SKM-1 treated with dmso at 0.1 percent for 144 hours (cell line): Measurements from ENCODE around the gene AHDC1.
A peak's percentile ranks its signal among the peaks of the same experiment; 100 is the strongest.

Experiments
- DNase-seq: peaks from one replicate; lab custom pipeline; 2025; ENCODE audit not compliant: unreplicated experiment; lab: John Stamatoyannopoulos, UW

The AHDC1 gene

GRCh38 chr1:27491748-27492700 is 111.9 kb downstream of the AHDC1 start:
- no peak for DNase-seq

- peak; percentile 98 for DNase-seq
Measured at GRCh38 chr1:27489973-27490741, 113.8 kb downstream of the AHDC1 start, which contains the start of gene WASF2. Gene WASF2 (minus strand): TSS chr1:27490167. CDS start chr1:27428890, 61,277 bp downstream.

DNA sequence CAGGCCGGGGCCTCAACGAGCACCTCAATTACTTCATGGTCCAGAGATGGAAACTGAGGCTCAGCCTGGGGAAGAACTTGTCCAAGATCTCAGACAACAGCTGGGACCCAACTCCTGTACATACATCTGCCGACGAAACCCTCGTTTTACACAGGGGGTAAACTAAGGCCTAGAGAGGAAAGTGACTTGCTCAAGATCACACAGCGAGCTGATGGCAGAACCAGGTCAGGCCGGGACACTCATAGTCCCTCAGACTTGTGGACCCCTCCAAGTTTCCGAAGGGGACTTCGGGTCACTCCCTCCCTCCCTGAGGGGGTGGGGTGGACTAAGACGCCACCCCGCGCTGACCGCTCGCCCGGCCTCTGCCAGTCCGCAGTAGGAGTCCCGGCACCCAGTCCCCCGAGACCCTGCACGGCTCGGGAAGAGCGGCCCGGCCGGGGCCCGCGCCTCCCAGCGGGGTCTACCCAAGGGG is 114.4 kb downstream of the AHDC1 start:
- DNase-seq = no peak

DNA sequence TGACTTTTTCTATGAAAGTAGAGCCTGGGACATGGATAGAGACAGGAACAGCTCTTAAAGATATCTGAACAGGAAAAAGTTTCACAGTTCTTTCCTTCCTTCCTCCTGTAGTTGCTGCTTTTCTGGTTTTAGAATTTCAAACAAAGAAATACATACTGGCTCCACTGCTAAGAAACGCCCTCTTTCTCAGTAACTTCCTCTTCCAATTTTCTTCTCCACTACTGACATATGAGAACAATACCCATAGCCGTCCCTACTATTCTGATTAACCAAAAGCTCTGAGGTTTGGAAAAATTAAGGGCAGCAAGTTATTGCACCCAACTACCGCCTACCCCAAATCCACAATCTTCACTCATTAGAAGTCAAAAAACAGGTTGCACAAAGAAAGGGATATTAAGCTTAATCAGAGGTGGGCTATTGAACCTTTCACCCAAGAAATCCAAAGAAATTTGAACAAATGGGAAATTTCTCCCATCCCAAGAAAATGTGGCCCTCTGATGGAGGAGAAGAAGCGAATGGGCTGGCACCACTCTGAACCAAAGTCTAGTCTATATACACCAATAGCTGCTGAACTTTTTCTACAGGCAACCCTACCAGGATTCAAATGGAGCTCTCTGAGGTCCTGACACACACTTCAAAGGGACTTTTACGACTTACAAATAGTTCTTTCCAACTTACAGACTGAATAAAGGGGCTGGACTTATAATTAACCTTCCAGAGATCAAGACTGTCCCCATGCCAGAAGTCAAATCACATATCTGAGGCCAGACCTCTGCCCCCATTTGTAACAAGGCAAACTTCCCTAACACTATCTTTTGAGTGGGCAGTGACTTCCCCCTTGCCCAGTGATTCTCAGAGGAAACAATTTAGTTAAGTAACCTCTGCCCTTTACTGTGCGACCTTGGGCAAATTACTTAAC is 115.7 kb downstream of the AHDC1 start:
- DNase-seq = peak; percentile 90

GRCh38 chr1:27485363-27485762 is 118.6 kb downstream of the AHDC1 start:
- no peak for DNase-seq
